Parathyroid adenoma (tissue), 2 donors: Measurements from ENCODE around the gene TRIM27.

Experiments used
- H2AFZ ChIP-seq: fragments of 300-600 bp; sonication (generic); one replicate; pipeline ENCODE4 v1.7.0; 2017; ENCODE audit warnings: antibody characterized with exemption, mild to moderate bottlenecking
- H3K27ac ChIP-seq: fragments of 300-600 bp; sonication (generic); one replicate; pipeline ENCODE4 v1.7.0; 2017
- H3K27me3 ChIP-seq: fragments of 300-600 bp; sonication (generic); one replicate; pipeline ENCODE4 v1.7.0; 2017; ENCODE audit warnings: low read length; ENCODE audit not compliant: control insufficient read depth, insufficient read depth
- H3K36me3 ChIP-seq: fragments of 300-600 bp; sonication (generic); one replicate; pipeline ENCODE4 v1.7.0; 2017; ENCODE audit warnings: low read length; ENCODE audit not compliant: control insufficient read depth, insufficient read depth
- H3K4me1 ChIP-seq: fragments of 300-600 bp; sonication (generic); one replicate; pipeline ENCODE4 v1.7.0; 2017; ENCODE audit warnings: control low read depth
- H3K4me2 ChIP-seq: fragments of 300-600 bp; sonication (generic); one replicate; pipeline ENCODE4 v1.7.0; 2017; ENCODE audit warnings: low read length
- H3K4me3 ChIP-seq: fragments of 300-600 bp; sonication (generic); one replicate; pipeline ENCODE4 v1.7.0; 2017; ENCODE audit warnings: low read depth, low read length
- H3K79me2 ChIP-seq: fragments of 300-600 bp; sonication (generic); one replicate; pipeline ENCODE4 v1.7.0; 2017; ENCODE audit warnings: control low read depth
- H3K9ac ChIP-seq: fragments of 300-600 bp; sonication (generic); one replicate; pipeline ENCODE4 v1.7.0; 2017; ENCODE audit warnings: mild to moderate bottlenecking
- H3K9me3 ChIP-seq: fragments of 300-600 bp; sonication (generic); one replicate; pipeline ENCODE4 v1.7.0; 2017; ENCODE audit warnings: low read length; ENCODE audit not compliant: control insufficient read depth
- CTCF ChIP-seq: fragments of 300-600 bp; sonication (generic); IDR thresholded peaks from one replicate; pipeline ENCODE4 v1.7.0; 2017; ENCODE audit warnings: antibody characterized with exemption, mild to moderate bottlenecking
- donor health status: primary hyperparathyroidism.

TRIM27 gene

GRCh38 chr6:28903686-28904085 is 20.1 kb downstream of the TRIM27 start:
- Histone ChIP-seq H3K27me3 (no peaks in the 10 kb centered on the region), H3K4me2 (no peak overlapping the region), H2AFZ (no peak overlapping the region), H3K9ac (no peak overlapping the region), H3K27ac (no peak overlapping the region), H3K36me3 (no peaks in the 10 kb centered on the region), H3K4me1 (no peaks in the 10 kb centered on the region), H3K4me3 (no peak overlapping the region), H3K9me3 (no peaks in the 10 kb centered on the region), H3K79me2 (no peaks in the 10 kb centered on the region)
- no peak for TF ChIP-seq CTCF

- Histone ChIP-seq H3K4me1 (no peaks in the 10 kb centered on the region), H3K9me3 (no peaks in the 10 kb centered on the region), H3K9ac (no peak overlapping the region), H3K4me2 (no peak overlapping the region), H3K36me3 (no peaks in the 10 kb centered on the region), H3K4me3 (no peak overlapping the region), H2AFZ (no peak overlapping the region), H3K27me3 (no peaks in the 10 kb centered on the region), H3K79me2 (no peaks in the 10 kb centered on the region), H3K27ac (no peak overlapping the region)
- TF ChIP-seq CTCF, result no peak
Measured at GRCh38 chr6:28901831-28902230, 22.0 kb downstream of the TRIM27 start.

- no peak overlapping the region for H3K27ac ChIP-seq
- H2AFZ ChIP-seq, result no peak overlapping the region
- H3K9ac ChIP-seq, result no peak overlapping the region
- no peak for TF ChIP-seq CTCF
- H3K79me2 ChIP-seq, result no peaks in the 10 kb centered on the region
- H3K4me1 ChIP-seq, result no peaks in the 10 kb centered on the region
- H3K36me3 ChIP-seq, result no peaks in the 10 kb centered on the region
- no peaks in the 10 kb centered on the region for H3K27me3 ChIP-seq
- H3K4me2 ChIP-seq, result no peak overlapping the region
- no peak overlapping the region for H3K4me3 ChIP-seq
- no peaks in the 10 kb centered on the region for H3K9me3 ChIP-seq
Measured at GRCh38 chr6:28900577-28901256, 23.1 kb downstream of the TRIM27 start.

GRCh38 chr6:28898710-28898965 is 25.1 kb downstream of the TRIM27 start:
- Histone ChIP-seq H3K4me2 (no peak overlapping the region), H3K36me3 (no peaks in the 10 kb centered on the region), H3K9me3 (no peaks in the 10 kb centered on the region), H3K79me2 (no peaks in the 10 kb centered on the region), H3K27ac (no peak overlapping the region), H2AFZ (no peak overlapping the region), H3K4me1 (no peaks in the 10 kb centered on the region), H3K4me3 (no peak overlapping the region), H3K9ac (no peak overlapping the region), H3K27me3 (no peaks in the 10 kb centered on the region)
- TF ChIP-seq CTCF, result no peak

- H3K27me3 ChIP-seq, result no peaks in the 10 kb centered on the region
- H3K36me3 ChIP-seq, result no peaks in the 10 kb centered on the region
- TF ChIP-seq CTCF, result no peak
- peak overlapping the region; percentile 99 for H3K4me3 ChIP-seq
- no peaks in the 10 kb centered on the region for H3K4me1 ChIP-seq
- H2AFZ ChIP-seq, result peak overlapping the region; percentile 98
- H3K79me2 ChIP-seq, result no peaks in the 10 kb centered on the region
- peak overlapping the region; percentile 97 for H3K27ac ChIP-seq
- H3K9me3 ChIP-seq, result no peaks in the 10 kb centered on the region
- H3K9ac ChIP-seq, result no peak overlapping the region
- H3K4me2 ChIP-seq, result peak overlapping the region; percentile 99
Measured at GRCh38 chr6:28897369-28897745, 26.4 kb downstream of the TRIM27 start.
